ENCODE measurements around the gene TM4SF5. TPM values are rescaled to one million over a fixed set of nuclear protein-coding genes. Genes with fewer than 3 reads are reported as not detected.
"Not testable (repeated sequence)": the region's sequence is repeated elsewhere in the genome, so short reads cannot be mapped to it uniquely, and the experiment has no call there.

Gene TM4SF5
- total RNA-seq, 1 donor from 2014 or later = not detected

DNA sequence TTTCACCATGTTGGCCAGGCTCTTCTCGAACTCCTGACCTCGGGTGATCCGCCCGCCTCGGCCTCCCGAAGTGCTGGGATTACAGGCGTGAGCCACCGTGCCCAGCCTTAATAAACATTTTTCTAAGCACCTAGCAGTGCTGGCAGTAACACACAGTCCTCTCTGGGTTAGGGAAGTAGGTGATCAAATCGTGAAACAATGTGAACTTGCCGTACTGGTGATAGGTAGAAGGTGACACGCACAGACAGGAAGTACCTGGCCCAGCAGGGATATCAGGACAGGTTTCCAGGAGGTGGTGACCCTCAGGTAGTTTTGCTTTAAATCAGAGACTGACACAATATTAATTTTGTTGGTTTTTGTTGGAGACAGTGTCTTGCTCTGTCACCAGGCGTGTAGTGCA is 39.8 kb downstream of the TM4SF5 start:
- DNase-seq (no peak), ATAC-seq (ENCODE audit: poor library complexity) (no peak)
- intact Hi-C loops (cut with DNase I) = no loop called here

- DNase-seq = no peak
- intact Hi-C loops (cut with DNase I) = no loop called here
- peak; percentile 67 for ATAC-seq (ENCODE audit: poor library complexity)
Observed at GRCh38 chr17:4812690-4813089, 41.0 kb downstream of the TM4SF5 start.

DNA sequence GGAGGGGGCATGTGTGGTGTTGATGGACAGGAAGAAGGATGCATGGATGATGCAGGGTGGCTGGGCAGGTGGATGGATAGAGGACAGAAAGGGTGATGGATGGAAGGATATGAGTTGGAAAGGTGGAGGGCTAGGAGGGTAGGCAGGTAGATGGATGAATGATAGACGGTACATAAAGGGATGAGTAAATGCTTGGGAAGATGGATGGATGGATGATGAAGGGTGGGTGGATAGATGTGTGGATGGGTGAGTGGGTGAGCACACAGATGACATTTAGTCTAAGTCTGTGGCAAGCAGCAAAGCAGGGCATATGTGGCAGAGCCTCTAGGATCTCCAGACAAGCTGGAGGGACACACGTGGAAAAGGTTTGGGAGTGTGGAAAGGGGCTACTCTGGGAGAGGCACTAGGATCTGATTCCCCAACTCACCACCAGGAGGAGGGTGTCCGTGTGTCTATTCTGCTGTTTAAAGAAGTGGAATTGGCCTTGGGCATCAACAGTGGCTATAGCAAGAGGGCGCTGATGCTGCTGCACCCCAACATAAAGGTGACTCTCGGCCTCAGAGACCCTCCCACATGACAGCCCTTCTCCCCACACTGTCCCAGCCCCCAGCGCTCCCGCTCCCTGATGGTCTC is 43.5 kb downstream of the TM4SF5 start:
- ATAC-seq (ENCODE audit: poor library complexity) = no peak
- DNase-seq = no peak
- intact Hi-C loops (cut with DNase I) = no loop called here

DNA sequence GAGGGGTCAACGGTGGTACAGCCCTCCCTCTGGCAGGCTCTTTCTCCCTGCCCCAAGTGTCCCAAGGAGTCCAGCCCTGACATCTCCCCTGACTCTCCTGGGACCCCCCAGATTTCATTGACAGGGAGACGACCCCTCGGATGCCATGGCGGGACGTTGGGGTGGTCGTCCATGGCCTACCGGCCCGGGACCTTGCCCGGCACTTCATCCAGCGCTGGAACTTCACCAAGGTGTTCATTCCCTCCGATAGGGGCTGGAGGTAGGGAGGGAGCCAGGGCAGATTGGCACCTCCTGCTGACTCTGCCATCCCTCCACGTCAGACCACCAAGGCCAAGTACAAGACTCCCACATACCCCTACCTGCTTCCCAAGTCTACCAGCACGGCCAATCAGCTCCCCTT is 45.1 kb downstream of the TM4SF5 start:
- intact Hi-C loops (cut with DNase I) = no loop called here
- ATAC-seq (ENCODE audit: poor library complexity) = no peak
- DNase-seq = no peak

- intact Hi-C loops (cut with DNase I) = no loop called here
- ATAC-seq (ENCODE audit: poor library complexity) = no peak
- DNase-seq = no peak
Observed at GRCh38 chr17:4818276-4818675, 46.6 kb downstream of the TM4SF5 start.

GRCh38 chr17:4822835-4823234 is 51.1 kb downstream of the TM4SF5 start:
- intact Hi-C loops (cut with DNase I) = no loop called here
- no peak for ATAC-seq (ENCODE audit: poor library complexity)
- DNase-seq = no peak

DNA sequence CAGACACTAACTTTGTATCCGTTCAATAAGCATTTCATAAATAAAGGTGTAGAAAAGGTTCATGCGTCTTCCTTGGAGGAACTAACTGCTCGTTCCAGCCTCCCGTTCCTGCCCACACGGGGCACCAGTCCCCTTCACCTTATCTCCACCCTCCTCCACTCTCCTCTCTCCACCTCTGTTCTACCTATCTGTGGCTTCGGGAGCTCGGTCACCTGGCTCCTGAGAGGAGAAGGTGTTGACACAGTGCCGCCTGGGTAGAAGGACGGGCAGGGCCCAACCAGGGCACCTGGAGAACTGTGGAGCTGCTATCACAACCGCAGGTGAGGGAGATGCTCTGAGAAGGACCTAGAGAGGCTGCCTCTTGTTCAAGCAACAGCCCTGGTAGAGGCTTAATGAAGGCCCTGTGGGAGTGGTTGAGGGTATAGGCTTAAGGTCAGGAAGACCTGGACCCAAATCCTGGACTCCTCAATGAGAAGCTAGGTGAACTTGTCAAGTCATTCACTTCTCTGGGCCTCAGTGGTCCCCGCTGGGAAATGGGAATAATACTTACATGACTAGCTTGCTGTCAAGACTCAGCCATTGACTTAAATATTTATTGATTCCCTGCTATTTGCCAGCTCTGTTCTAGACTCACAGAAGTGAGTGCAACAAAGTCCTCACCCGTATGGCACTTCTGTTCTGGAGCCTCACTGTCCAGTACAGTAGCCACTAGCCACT is 51.8 kb downstream of the TM4SF5 start:
- DNase-seq = no peak
- no peak for ATAC-seq (ENCODE audit: poor library complexity)
- intact Hi-C loops (cut with DNase I) = no loop called here

- ATAC-seq (ENCODE audit: poor library complexity) = no peak
- intact Hi-C loops (cut with DNase I) = no loop called here
- no peak for DNase-seq
Observed at GRCh38 chr17:4827399-4827798, 55.7 kb downstream of the TM4SF5 start.

- not testable (repeated sequence) for DNase-seq; ATAC-seq (ENCODE audit: poor library complexity)
- intact Hi-C loops (cut with DNase I) = loop anchor here (10.0 kb wide), 1 partner anchor 52 kb away; no protein-coding TSS in a partner anchor
Observed at GRCh38 chr17:4832829-4833177, 61.1 kb downstream of the TM4SF5 start.

Other genes with a start within 250 kb of the TM4SF5 start
- 18.8 TPM for gene MYBBP1A, start 216.5 kb upstream of the TM4SF5 start, total RNA-seq
- gene GGT6, start 211.3 kb upstream of the TM4SF5 start, total RNA-seq = not detected
- 40.4 TPM for gene SMTNL2, start 187.4 kb upstream of the TM4SF5 start, total RNA-seq
- gene ALOX15, start 130.2 kb upstream of the TM4SF5 start, total RNA-seq = not detected
- gene PELP1, start 67.7 kb upstream of the TM4SF5 start, total RNA-seq = 39.3 TPM
- 23.4 TPM for gene ARRB2, start 61.3 kb upstream of the TM4SF5 start, total RNA-seq
- gene MED11, start 40.5 kb upstream of the TM4SF5 start, total RNA-seq = 18.0 TPM
- not detected for gene ZMYND15, start 32.1 kb upstream of the TM4SF5 start, total RNA-seq
- 2.7 TPM for gene CXCL16, start 32.0 kb upstream of the TM4SF5 start, total RNA-seq
- 0.62 TPM for gene VMO1, start 14.5 kb downstream of the TM4SF5 start, total RNA-seq
- gene GLTPD2, start 17.1 kb downstream of the TM4SF5 start, total RNA-seq = not detected
- 214 TPM for gene PSMB6, start 24.3 kb downstream of the TM4SF5 start, total RNA-seq
- gene PLD2, start 35.3 kb downstream of the TM4SF5 start, total RNA-seq = 13.6 TPM
- gene MINK1, start 61.5 kb downstream of the TM4SF5 start, total RNA-seq = 47.6 TPM
- 0.51 TPM for gene C17orf107, start 127.7 kb downstream of the TM4SF5 start, total RNA-seq
- gene CHRNE, start 131.2 kb downstream of the TM4SF5 start, total RNA-seq = 0.30 TPM
- gene GP1BA, start 160.4 kb downstream of the TM4SF5 start, total RNA-seq = not detected
- 208 TPM for gene SLC25A11, start 168.2 kb downstream of the TM4SF5 start, total RNA-seq
- gene RNF167, start 168.4 kb downstream of the TM4SF5 start, total RNA-seq = 85.8 TPM
- 179 TPM for gene PFN1, start 176.6 kb downstream of the TM4SF5 start, total RNA-seq
- 534 TPM for gene ENO3, start 179.2 kb downstream of the TM4SF5 start, total RNA-seq
- 158 TPM for gene SPAG7, start 195.9 kb downstream of the TM4SF5 start, total RNA-seq
- gene CAMTA2, start 215.8 kb downstream of the TM4SF5 start, total RNA-seq = 29.4 TPM
- gene INCA1, start 225.6 kb downstream of the TM4SF5 start, total RNA-seq = 2.8 TPM
- 720 TPM for gene KIF1C, start 226.1 kb downstream of the TM4SF5 start, total RNA-seq